HG02678 (cell line): ENCODE results near the gene MED12.
"Not testable (repeated sequence)": the region's sequence is repeated elsewhere in the genome, so short reads cannot be mapped to it uniquely, and the experiment has no call there.

ENCODE experiments used
- ATAC-seq: cut with Tn5 transposase; IDR thresholded peaks from one replicate; pipeline ENCODE4 v1.9.1; 2021; ENCODE audit warnings: mild to moderate bottlenecking, moderate library complexity; ENCODE audit not compliant: unreplicated experiment

The MED12 gene

GRCh38 chrX:71160475-71160874, 42.1 kb downstream of the MED12 start:
- no peak for ATAC-seq

DNA sequence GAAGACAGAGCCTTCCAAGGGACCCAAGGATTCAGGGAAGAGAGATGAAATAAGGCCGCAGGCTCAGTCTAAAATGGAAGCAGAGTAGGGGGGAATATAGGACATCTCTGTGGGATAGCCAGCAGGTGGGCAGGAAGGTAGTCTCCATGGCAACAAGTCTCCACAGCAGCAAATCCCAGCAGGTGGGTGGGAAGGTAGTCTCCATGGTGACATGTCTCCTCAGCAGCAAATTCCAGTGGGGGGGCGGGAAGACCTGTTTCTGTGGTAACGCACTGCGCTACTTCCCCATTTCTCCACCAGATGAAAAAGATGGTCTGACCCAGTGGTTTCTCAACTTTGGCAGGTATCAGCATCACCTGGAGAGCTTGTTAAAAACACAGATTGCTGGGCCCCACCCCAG, 44.6 kb downstream of the MED12 start:
- no peak for ATAC-seq

DNA sequence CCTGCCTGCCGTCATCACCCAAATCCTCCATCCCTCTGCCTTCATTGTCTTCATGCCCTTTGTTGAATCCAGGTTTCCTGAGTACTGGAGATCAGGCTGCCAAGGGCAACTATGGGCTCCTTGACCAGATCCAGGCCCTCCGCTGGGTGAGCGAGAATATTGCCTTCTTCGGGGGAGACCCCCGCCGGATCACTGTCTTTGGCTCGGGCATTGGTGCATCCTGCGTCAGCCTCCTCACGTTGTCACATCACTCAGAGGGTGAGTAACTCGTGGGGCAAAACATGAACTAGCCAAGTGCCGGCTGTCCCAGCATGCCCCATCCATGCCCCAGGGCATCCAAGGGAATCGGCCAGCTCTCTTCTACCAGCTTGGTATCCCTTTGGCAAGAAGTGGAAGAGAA, 45.7 kb downstream of the MED12 start:
- ATAC-seq, result no peak

DNA sequence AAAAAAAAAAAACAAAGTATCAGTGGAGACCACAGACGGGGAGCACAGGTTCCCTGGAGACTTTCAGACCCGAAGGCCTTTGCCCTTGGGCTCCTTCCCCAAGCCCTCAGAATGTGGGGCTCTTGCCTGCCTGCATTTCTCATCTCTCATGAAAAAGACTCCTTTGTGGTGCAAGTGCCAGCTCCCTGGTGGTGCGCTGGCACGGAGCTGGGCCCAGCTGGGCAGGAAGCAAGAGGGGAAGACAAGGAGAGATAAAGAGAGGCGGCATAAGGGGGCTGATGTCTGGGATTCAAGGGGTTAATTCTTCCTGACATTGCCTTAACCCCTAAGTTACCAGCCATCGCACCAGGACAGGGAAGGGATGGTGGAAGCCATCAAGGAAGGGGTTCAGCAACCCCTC, 48.1 kb downstream of the MED12 start:
- no peak for ATAC-seq

- no peak for ATAC-seq
These were observed 48.8 kb downstream of the MED12 start for GRCh38 chrX:71167031-71167781.

DNA sequence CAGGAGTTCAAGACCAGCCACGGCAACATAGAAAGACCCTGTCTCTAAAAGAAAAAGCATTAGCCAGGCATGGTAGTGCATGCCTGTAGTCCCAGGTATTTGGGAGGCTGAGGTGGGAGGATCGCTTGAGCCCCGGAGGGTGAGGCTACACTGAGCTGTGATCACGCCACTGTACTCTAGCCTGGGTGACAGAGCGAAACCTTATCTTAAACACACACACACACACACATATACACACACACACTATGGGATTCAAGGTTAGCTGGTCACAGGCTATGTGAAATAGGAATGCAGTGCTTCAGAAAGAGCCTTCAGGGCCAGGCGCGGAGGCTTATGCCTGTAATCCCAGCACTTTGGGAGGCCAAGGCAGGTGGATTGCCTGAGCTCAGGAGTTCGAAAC, 49.7 kb downstream of the MED12 start:
- ATAC-seq, result no peak

- ATAC-seq, result no peak
These were observed 51.2 kb downstream of the MED12 start for GRCh38 chrX:71169586-71169985.

- ATAC-seq, result no peak
These were observed 52.3 kb downstream of the MED12 start for GRCh38 chrX:71170660-71171059.

DNA sequence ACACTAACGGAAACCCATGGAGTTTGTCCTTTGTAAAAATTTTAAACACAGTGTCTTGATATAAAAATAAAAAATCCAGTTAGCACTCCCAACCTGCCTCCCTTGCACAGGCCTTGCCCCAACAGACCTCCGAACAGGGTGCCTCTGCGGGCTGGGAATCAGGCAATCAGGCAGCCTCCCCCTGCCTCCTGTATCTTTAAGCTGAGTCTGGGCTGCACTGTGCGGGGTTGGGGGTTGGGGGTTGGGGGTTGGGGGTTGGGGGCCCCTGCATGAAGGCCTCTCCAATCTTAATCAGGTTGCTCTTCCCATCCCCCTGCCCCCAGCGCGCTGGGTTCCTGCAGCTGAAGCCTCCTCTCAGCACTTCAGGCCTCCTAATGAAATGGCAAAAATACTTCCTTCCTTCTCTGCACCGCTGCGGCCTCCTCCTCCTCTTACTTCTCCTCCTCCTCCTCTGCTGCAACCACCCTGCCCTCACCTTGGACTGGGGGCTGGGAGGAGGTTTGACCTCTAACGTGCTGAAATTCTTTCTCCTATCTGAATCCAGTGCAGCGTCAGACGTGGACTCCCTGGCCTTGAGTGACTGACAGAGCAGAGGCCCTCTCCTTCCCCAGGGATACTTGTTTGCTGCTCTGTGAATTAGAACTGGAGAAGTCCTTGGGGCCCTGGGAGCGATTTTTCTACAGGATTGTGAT, 52.9 kb downstream of the MED12 start:
- no peak for ATAC-seq

- no peak for ATAC-seq
These were observed 55.0 kb downstream of the MED12 start for GRCh38 chrX:71173440-71173839.

GRCh38 chrX:71174795-71175194, 56.4 kb downstream of the MED12 start:
- ATAC-seq, result no peak

GRCh38 chrX:71175531-71175930, 57.1 kb downstream of the MED12 start:
- ATAC-seq, result no peak

DNA sequence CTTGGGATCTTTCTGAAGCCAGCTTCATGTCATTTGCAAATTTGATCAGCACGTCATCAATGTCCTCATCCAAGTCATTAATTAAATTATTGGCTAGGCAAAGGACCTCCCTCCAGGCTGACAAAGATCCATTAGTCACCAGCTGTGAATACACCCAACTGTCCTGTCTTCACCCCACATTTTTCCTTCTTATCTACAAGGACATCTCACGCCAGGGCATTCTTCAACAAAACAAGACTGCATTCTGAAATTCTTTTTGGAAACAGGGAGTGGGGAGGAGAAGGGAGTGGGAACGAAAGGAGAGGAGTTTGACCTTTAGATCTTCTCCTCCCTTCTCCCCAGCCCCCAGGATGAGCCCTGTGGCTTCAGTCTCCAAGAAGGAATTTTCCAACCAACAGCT, 58.9 kb downstream of the MED12 start:
- ATAC-seq, result no peak

- no peak for ATAC-seq
These were observed 60.5 kb downstream of the MED12 start for GRCh38 chrX:71178908-71179307.

DNA sequence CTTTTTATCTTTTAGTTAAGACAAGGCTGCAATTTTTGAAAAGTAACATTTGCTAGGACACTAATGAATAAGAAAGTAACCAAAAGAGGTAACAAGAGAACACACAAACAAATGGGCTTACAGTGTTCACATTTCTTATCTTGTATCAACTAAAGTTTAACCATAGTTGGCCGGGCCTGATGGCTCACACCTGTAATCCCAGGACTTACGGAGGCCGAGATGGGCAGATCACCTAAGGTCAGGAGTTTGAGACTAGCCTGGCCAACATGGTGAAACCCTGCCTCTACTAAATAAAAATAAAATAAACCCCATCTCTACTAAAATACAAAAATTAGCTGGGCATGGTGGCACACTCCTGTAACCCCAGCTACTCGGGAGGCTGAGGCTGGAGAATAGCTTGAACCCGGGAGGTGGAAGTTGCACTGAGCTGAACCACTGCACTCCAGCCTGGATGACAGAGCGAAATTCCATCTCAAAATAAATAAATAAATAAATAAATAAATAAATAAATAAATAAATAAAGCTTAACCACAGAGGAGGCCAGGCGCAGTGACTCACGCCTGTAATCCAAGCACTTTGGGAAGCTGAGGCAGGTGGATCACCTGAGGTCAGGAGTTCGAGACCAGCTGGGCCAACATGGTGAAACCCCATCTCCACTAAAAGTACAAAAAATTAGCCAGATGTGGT, 62.3 kb downstream of the MED12 start:
- ATAC-seq, result not testable (repeated sequence)

DNA sequence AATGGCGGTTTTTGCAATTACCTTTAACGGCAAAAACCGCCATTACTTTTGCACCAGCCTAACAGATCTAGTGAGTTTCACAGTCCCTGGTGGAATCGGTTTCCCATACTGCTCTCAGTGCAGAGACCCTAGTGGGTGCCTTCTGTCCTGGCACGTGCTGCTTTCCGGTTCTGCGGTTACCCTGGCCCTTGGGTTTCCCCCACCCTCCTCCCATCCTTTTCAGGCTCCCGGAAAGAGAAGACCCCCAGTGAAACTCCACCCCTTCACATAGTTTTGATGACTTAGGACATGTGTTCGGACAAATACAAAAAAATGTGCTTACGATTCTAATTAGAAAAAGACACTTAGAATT, 63.1 kb downstream of the MED12 start:
- ATAC-seq, result peak; percentile 42

- ATAC-seq, result peak; percentile 90
These were observed 63.8 kb downstream of the MED12 start for GRCh38 chrX:71181910-71182799.

- ATAC-seq, result no peak
These were observed 64.5 kb downstream of the MED12 start for GRCh38 chrX:71182871-71183270.

- ATAC-seq, result no peak
These were observed 64.9 kb downstream of the MED12 start for GRCh38 chrX:71183341-71183740.

DNA sequence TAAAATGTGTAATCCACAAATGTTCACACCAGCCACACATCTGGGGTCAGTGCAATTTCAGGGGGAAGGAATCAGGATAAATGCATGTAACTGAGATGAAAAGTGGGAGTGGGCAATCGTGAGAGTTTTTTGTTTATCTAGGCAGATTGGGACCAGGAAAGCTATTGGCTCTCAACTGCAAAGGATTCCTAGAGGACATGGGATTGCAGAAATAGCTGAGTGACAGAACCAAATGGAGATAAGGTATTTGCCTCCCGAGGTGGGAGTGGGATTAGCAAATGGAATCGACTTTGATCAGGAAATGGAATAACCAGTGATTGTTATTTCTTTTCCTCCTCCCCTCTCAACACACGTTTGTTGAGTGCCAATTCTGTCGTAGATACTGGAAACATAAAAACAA, 65.7 kb downstream of the MED12 start:
- no peak for ATAC-seq
